H1 (cell line): ENCODE data around the gene NDUFB11. TPM values are rescaled to one million over a fixed set of nuclear protein-coding genes. Genes with fewer than 3 reads are reported as not detected.

ENCODE experiments used
- CBX8 ChIP-seq: fragments of 300-800, 300-1000 bp; sonication (generic); IDR thresholded peaks from 2 replicates; pipeline ENCODE4 v1.7.1; 2016; ENCODE audit warnings: low read depth, low read length, borderline replicate concordance
- CHD1 ChIP-seq: IDR thresholded peaks from 2 replicates; pipeline ENCODE4 v1.6.1; 2012; ENCODE audit warnings: low read depth, low read length, improper control_type of control experiment
- CREB1 ChIP-seq: IDR thresholded peaks from 2 replicates; pipeline ENCODE4 v1.6.1; 2012; ENCODE audit warnings: inconsistent platforms
- EGR1 ChIP-seq: IDR thresholded peaks from 2 replicates; pipeline ENCODE4 v1.6.1; 2011; ENCODE audit warnings: low read depth, low read length, borderline replicate concordance
- EP300 ChIP-seq, 2 experiments: IDR thresholded peaks; 1 replicate in 1 of 2; 2 replicates in 1 of 2; pipeline ENCODE4 v1.6.1; 2011 to 2012; ENCODE audit warnings: low read depth in 2 of 2, low read length in 2 of 2, mild to moderate bottlenecking in 2 of 2, borderline replicate concordance in 1 of 2, inconsistent platforms in 1 of 2, moderate library complexity in 1 of 2
- KDM1A ChIP-seq: fragments of 200-600, 300-600 bp; sonication (generic); IDR thresholded peaks from 2 replicates; pipeline ENCODE4 v1.7.1; 2016; ENCODE audit warnings: mild to moderate bottlenecking, low read length, borderline replicate concordance
- MAX ChIP-seq: IDR thresholded peaks from 2 replicates; pipeline ENCODE4 v1.6.1; 2012; ENCODE audit warnings: inconsistent platforms
- POLR2A ChIP-seq, 2 experiments: IDR thresholded peaks; 1 replicate in 1 of 2; 2 replicates in 1 of 2; pipeline ENCODE4 v1.6.1; 2011; ENCODE audit warnings: low read depth in 2 of 2, low read length in 2 of 2, mild to moderate bottlenecking in 2 of 2; ENCODE audit errors: control extremely low read depth in 1 of 2
- POLR2AphosphoS5 ChIP-seq: IDR thresholded peaks from 2 replicates; pipeline ENCODE4 v1.6.1; 2011; ENCODE audit warnings: low read depth, low read length
- SAP30 ChIP-seq: fragments of 300-600 bp; sonication (generic); IDR thresholded peaks from 2 replicates; pipeline ENCODE4 v1.7.1; 2012; ENCODE audit warnings: low read length, moderate library complexity, mild to moderate bottlenecking, inconsistent platforms; ENCODE audit not compliant: insufficient read depth, insufficient replicate concordance
- SIN3A ChIP-seq, 2 experiments: IDR thresholded peaks in 1 of 2; conservative IDR thresholded peaks in 1 of 2; 2 replicates each; pipeline ENCODE4 v1.6.1; 2011 to 2012; ENCODE audit warnings: low read length in 2 of 2, improper control_type of control experiment in 1 of 2, low read depth in 1 of 2, mild to moderate bottlenecking in 1 of 2
- SIX5 ChIP-seq: IDR thresholded peaks from 2 replicates; pipeline ENCODE4 v1.6.1; 2011; ENCODE audit warnings: mild to moderate bottlenecking, low read depth, low read length
- SP1 ChIP-seq: IDR thresholded peaks from 2 replicates; pipeline ENCODE4 v1.6.1; 2011; ENCODE audit warnings: low read depth, low read length
- SP4 ChIP-seq: IDR thresholded peaks from 2 replicates; pipeline ENCODE4 v1.6.1; 2012; ENCODE audit warnings: low read length, inconsistent platforms
- TEAD4 ChIP-seq: IDR thresholded peaks from 2 replicates; pipeline ENCODE4 v1.6.1; 2012; ENCODE audit warnings: low read depth, low read length, inconsistent platforms, mixed read lengths
- USF2 ChIP-seq: IDR thresholded peaks from 2 replicates; pipeline ENCODE4 v1.6.1; 2011; ENCODE audit warnings: low read length, improper control_type of control experiment
- polyA plus RNA-seq, 7 experiments: library from polyadenylated mRNA; depleted of rRNA in 3 of 7; stranded (reverse) in 5 of 7; unstranded in 2 of 7; fragments of >200 nt in 5 of 7; fragments of 200-250 nt in 2 of 7; gene quantifications; 1 replicate in 5 of 7; 2 replicates in 1 of 7; 4 replicates in 1 of 7; pipeline versions ENCODE4 v1.2.1 to v1.2.3, GENCODE V29; 2011 to 2013; ENCODE audit warnings: missing spikeins in 2 of 7, mixed read lengths in 2 of 7
- total RNA-seq: library from RNA; stranded (reverse); fragmentation: NEBNext Ultra II Directional; extraction: Animal tissue kit (Norgen Biotek cat#: 25700); gene quantifications from 2 replicates; pipeline ENCODE4 v1.2.1, GENCODE V29; 2021

The NDUFB11 gene
- total and polyA plus RNA-seq, 2 of the 8 experiments (the other 6 are each of a cell fraction or from before 2014, with no cell fraction given), result 120 to 131 TPM

GRCh38 chrX:47190445-47191269 is 46.2 kb upstream of the NDUFB11 start (continued):
- peak; percentile 14; the same call in 1 of the 2 replicates for TF ChIP-seq TEAD4
- TF ChIP-seq USF2, result no peak
- TF ChIP-seq SIN3A (conservative IDR thresholded peaks at IDR 0.05 in 1 of 2, IDR thresholded peaks at IDR 0.05 in 1 of 2; ENCODE audit: low read depth in 1 of 2, low read length in 2 of 2), result peak in 1 of 2 experiments; percentile 75; a peak in 1 of 4 replicates
- TF ChIP-seq KDM1A, result peak; percentile 22; the same call in 1 of the 2 replicates
- peak; percentile 94 for TF ChIP-seq SIX5
- peak in 1 of 2 experiments; percentile 99; a peak in 2 of 3 replicates for TF ChIP-seq EP300 (IDR thresholded peaks at IDR 0.05; ENCODE audit: borderline replicate concordance in 1 of 2, low read depth in 2 of 2, low read length in 2 of 2)
- TF ChIP-seq CBX8, result no peak
- TF ChIP-seq POLR2AphosphoS5, result peak; percentile 54
- TF ChIP-seq CHD1, result peak; percentile 95
- TF ChIP-seq MAX, result peak; percentile 94
- TF ChIP-seq SAP30, result peak; percentile 29
- peak; percentile 63 for TF ChIP-seq CREB1
- TF ChIP-seq POLR2A (IDR thresholded peaks at IDR 0.05; ENCODE audit: control extremely low read depth in 1 of 2, low read depth in 2 of 2, low read length in 2 of 2), result peak in 1 of 2 experiments; percentile 67; a peak in 2 of 3 replicates
- TF ChIP-seq EGR1, result no peak
- TF ChIP-seq SP1, result 0 out of 2 replicates have a peak, but pooled peaks have one; percentile 31
- TF ChIP-seq SP4, result no peak
